GM12873 (cell line): ENCODE measurements around the gene C10orf90.

Experiments used
- TF ChIP-seq, protein P1 (sequence below): IDR thresholded peaks from 2 replicates; pipeline ENCODE4 v1.5.1; 2012; ENCODE audit warnings: low read depth, mild to moderate bottlenecking, moderate library complexity, low read length, control low read depth; ENCODE audit not compliant: insufficient read depth; ENCODE audit errors: missing control alignments

The C10orf90 gene

DNA sequence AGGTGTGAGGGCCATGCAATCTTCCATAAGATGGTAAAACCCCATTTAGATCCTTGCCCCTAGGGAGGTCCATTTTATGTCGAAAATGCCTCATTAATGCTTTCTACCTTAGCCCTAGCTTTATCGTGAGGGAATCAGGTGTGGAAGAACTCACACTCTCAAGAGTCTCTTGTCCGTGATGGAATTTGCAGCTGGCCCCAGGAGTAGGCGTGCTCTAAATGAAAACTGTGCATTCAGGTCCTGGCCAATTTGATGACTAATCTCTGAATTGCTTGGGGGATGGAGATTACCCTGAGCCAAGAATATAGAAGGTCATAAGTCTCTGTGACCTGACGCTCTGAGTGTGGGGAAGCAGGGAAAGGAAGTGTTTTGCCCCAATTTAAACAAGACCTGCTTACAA, 6.6 kb downstream of the C10orf90 start:
- TF ChIP-seq, protein P1, sequence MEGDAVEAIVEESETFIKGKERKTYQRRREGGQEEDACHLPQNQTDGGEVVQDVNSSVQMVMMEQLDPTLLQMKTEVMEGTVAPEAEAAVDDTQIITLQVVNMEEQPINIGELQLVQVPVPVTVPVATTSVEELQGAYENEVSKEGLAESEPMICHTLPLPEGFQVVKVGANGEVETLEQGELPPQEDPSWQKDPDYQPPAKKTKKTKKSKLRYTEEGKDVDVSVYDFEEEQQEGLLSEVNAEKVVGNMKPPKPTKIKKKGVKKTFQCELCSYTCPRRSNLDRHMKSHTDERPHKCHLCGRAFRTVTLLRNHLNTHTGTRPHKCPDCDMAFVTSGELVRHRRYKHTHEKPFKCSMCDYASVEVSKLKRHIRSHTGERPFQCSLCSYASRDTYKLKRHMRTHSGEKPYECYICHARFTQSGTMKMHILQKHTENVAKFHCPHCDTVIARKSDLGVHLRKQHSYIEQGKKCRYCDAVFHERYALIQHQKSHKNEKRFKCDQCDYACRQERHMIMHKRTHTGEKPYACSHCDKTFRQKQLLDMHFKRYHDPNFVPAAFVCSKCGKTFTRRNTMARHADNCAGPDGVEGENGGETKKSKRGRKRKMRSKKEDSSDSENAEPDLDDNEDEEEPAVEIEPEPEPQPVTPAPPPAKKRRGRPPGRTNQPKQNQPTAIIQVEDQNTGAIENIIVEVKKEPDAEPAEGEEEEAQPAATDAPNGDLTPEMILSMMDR: no peak

- TF ChIP-seq, protein P1: no peak
Observed at GRCh38 chr10:126663328-126663727, 7.2 kb downstream of the C10orf90 start.

DNA sequence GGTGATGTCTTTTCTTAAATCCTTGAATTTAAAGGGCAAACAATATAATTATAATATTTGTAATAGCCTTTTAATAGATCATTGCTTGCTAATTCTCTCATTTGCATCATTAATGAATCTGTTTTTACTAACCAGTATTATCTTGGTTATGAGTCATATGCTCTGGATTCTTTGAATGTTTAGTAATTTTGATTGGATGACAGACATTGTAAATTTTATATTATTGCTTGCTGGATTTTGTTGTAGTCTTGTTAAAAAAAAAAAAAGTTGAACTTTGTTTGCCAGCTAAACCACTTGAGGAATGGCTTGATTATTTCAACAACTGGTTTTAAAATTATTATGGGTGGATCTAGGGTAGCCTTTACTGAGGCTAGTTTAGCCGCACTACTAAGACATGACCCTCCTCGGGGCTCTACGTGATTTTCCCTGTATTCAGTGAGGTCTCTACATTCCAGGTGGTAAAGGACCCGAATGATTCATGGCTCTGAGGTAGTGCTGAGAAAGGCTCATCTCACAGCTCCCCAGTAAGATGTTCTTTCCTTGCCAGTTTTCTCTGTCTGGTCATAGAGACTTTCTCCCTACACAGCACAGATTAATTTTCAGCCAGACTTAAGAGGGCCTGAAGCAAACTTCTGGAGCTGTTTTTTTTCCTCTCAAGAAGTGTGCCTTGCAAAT, 8.5 kb downstream of the C10orf90 start:
- TF ChIP-seq, protein P1: no peak

GRCh38 chr10:126661356-126661755, 9.1 kb downstream of the C10orf90 start:
- TF ChIP-seq, protein P1: no peak

- TF ChIP-seq, protein P1: no peak
Observed at GRCh38 chr10:126659750-126660149, 10.7 kb downstream of the C10orf90 start.

DNA sequence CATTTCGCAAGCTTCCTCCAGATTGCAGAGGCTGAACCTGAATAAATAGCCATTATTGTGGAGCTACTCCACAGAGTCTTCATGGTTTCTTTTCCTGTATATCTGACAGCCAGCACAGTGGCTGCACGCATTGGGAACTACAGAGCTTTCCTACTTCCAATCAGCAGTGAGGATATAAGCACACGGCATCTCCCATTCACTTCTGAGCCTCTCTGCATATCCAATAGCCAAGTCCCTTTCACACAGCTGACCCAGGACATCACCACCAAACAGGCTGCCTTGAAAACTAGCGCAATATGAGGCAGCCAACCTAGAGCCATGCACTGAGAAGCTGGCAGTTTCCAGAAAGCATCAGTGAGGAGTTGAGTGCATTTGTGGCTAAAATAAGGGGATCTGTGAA, 11.6 kb downstream of the C10orf90 start:
- TF ChIP-seq, protein P1: no peak

DNA sequence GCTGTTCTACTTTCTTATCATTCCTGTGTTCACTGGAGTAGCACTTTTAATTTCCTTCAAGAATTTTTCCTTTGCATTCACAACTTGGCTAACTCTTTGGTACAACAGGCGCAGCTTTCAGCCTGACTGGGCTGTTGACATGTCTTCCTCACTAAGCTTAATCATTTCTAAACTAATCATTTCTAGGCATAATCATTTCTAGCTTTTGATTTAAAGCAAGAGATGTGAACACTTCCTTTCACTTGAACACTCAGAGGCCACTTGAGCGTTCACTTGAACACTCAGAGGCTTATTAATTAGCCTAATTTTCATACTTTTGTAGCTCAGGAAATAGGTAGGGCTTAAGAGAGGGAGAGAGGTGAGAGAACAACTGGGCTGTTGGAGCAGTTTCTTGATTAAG, 15.9 kb downstream of the C10orf90 start:
- TF ChIP-seq, protein P1: no peak
